ENCODE results near the gene CABCOCO1. TPM values are rescaled to one million over a fixed set of nuclear protein-coding genes. Genes with fewer than 3 reads are reported as not detected.

CABCOCO1 gene
- total RNA-seq, 4 donors from 2014 or later: 0.45 to 0.54 TPM; not detected in 2

GRCh38 chr10:61633665-61634064 is 29.1 kb upstream of the CABCOCO1 start:
- WGBS, 2 donors: 75 to 80% methylated on average over 3 of the region's 3 CpGs
- no peak for TF ChIP-seq POLR2A (IDR thresholded peaks at IDR 0.05)
- no peak for DNase-seq
- Histone ChIP-seq H3K27me3 (no peaks in the 10 kb centered on the region), H3K4me1 (peaks cover 0 to 8% of the 10 kb centered on the region in 2 donors), H3K27ac (no peak overlapping the region), H3K36me3 (no peaks in the 10 kb centered on the region), H3K9me3 (no peaks in the 10 kb centered on the region), H3K4me3 (replicated peaks in 1 of 3) (no peak overlapping the region)
- intact Hi-C loops (cut with DNase I): no loop called here

DNA sequence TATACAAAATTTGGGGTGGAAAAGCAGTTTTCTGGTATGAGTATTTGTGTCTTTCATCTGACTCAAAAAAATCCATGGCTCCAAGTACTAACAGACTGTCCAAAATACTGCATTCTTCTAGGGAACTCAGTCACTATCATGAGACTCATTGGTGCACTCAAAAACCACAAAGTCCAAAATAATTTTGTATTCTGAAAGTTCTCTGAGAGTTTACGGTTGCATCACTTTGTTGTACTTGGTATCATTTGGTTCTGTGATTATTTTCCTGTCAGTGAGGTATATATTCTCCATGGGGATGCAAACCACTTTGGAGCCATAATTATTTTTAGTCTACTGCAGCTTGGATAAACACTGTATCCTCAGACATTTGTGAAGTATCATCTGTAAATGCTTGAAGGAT is 28.0 kb upstream of the CABCOCO1 start:
- H3K4me1 ChIP-seq: no peaks in the 10 kb centered on the region
- no peaks in the 10 kb centered on the region for H3K36me3 ChIP-seq
- intact Hi-C loops (cut with DNase I): no loop called here
- WGBS, 2 donors: 68 to 74% methylated on average over 1 of the region's 1 CpG
- H3K9me3 ChIP-seq: no peaks in the 10 kb centered on the region
- DNase-seq: no peak
- TF ChIP-seq, protein P1, sequence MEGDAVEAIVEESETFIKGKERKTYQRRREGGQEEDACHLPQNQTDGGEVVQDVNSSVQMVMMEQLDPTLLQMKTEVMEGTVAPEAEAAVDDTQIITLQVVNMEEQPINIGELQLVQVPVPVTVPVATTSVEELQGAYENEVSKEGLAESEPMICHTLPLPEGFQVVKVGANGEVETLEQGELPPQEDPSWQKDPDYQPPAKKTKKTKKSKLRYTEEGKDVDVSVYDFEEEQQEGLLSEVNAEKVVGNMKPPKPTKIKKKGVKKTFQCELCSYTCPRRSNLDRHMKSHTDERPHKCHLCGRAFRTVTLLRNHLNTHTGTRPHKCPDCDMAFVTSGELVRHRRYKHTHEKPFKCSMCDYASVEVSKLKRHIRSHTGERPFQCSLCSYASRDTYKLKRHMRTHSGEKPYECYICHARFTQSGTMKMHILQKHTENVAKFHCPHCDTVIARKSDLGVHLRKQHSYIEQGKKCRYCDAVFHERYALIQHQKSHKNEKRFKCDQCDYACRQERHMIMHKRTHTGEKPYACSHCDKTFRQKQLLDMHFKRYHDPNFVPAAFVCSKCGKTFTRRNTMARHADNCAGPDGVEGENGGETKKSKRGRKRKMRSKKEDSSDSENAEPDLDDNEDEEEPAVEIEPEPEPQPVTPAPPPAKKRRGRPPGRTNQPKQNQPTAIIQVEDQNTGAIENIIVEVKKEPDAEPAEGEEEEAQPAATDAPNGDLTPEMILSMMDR (IDR thresholded peaks at IDR 0.05): no peak
- no peak for TF ChIP-seq POLR2A (IDR thresholded peaks at IDR 0.05)
- H3K27me3 ChIP-seq: no peaks in the 10 kb centered on the region
- H3K27ac ChIP-seq: no peak overlapping the region
- no peak overlapping the region for H3K4me3 ChIP-seq (replicated peaks in 1 of 3)

- Histone ChIP-seq H3K27me3 (no peaks in the 10 kb centered on the region), H3K4me1 (no peaks in the 10 kb centered on the region), H3K9me3 (no peaks in the 10 kb centered on the region), H3K27ac (no peak overlapping the region), H3K4me3 (replicated peaks in 1 of 3) (no peak overlapping the region), H3K36me3 (no peaks in the 10 kb centered on the region)
- 69 to 87% methylated on average over 2 of the region's 2 CpGs for WGBS, 2 donors
- DNase-seq: no peak
- TF ChIP-seq POLR2A (IDR thresholded peaks at IDR 0.05): no peak
- TF ChIP-seq, protein P1 (IDR thresholded peaks at IDR 0.05): no peak
- intact Hi-C loops (cut with DNase I): no loop called here
Observed at GRCh38 chr10:61635471-61635870, 27.3 kb upstream of the CABCOCO1 start.

GRCh38 chr10:61635932-61636331 is 26.8 kb upstream of the CABCOCO1 start:
- H3K4me3 ChIP-seq (replicated peaks in 1 of 3): no peak overlapping the region
- intact Hi-C loops (cut with DNase I): no loop called here
- no peaks in the 10 kb centered on the region for H3K36me3 ChIP-seq
- no peaks in the 10 kb centered on the region for H3K4me1 ChIP-seq
- TF ChIP-seq, protein P1 (IDR thresholded peaks at IDR 0.05): no peak
- TF ChIP-seq POLR2A (IDR thresholded peaks at IDR 0.05): no peak
- H3K27me3 ChIP-seq: no peaks in the 10 kb centered on the region
- no peaks in the 10 kb centered on the region for H3K9me3 ChIP-seq
- no peak for DNase-seq
- no peak overlapping the region for H3K27ac ChIP-seq

DNA sequence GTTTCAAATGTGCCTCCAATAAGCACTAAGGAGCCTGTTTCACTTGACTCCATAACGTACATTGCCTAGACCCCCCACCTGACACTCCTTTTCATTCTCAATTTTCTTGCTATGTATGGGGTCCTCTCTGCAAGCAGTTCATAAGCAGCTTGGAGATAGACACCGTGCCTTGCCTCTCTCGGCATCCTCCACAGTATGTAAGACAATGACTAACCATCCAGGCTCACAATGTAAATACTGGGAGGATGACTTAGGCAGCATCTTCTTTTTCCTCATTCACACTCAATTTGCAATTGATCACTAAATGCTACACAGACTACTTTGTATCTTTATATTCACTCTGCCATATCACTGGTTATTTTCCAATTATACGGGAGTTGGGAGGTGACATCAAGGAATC is 22.8 kb upstream of the CABCOCO1 start:
- no peaks in the 10 kb centered on the region for H3K27me3 ChIP-seq
- DNase-seq: no peak
- TF ChIP-seq, protein P1 (IDR thresholded peaks at IDR 0.05): no peak
- TF ChIP-seq POLR2A (IDR thresholded peaks at IDR 0.05): no peak
- WGBS, 2 donors: 91 to 93% methylated on average over 4 of the region's 4 CpGs
- H3K4me1 ChIP-seq: peaks cover 5% of the 10 kb centered on the region in 2 donors
- H3K9me3 ChIP-seq: no peaks in the 10 kb centered on the region
- no peaks in the 10 kb centered on the region for H3K36me3 ChIP-seq
- H3K27ac ChIP-seq: no peak overlapping the region
- no peak overlapping the region for H3K4me3 ChIP-seq (replicated peaks in 1 of 3)
- intact Hi-C loops (cut with DNase I): no loop called here

DNA sequence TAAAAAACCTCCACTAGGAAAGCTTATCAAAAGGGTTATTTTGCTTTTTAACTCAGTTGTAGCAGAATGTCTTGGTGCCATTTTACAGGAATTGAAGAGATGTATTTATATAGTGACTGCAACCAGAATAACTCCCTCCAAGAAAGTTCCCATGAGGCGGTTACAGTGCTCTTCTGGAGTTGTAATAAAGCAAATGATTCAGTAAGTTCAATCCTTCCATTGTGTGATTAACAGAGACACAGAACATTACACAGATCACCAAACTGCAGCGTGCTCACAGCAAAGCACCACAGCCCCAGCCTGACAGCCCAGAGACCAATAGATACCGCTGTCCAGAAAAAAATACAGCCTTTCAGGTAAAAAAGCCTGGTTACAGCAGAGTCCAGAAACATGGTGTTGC is 21.9 kb upstream of the CABCOCO1 start:
- Histone ChIP-seq H3K27ac (no peak overlapping the region), H3K27me3 (no peaks in the 10 kb centered on the region), H3K4me1 (peaks cover 8% of the 10 kb centered on the region in 2 donors), H3K36me3 (no peaks in the 10 kb centered on the region), H3K4me3 (replicated peaks in 1 of 3) (no peak overlapping the region), H3K9me3 (no peaks in the 10 kb centered on the region)
- DNase-seq: no peak
- 88 to 91% methylated on average over 3 of the region's 3 CpGs for WGBS, 2 donors
- TF ChIP-seq POLR2A (IDR thresholded peaks at IDR 0.05): no peak
- TF ChIP-seq, protein P1 (IDR thresholded peaks at IDR 0.05): no peak
- intact Hi-C loops (cut with DNase I): no loop called here

All from thyroid gland (tissue), 4 donors.